H9 (cell line): ENCODE data around the gene CERKL. TPM values are rescaled to one million over a fixed set of nuclear protein-coding genes. Genes with fewer than 3 reads are reported as not detected.
A peak's percentile ranks its signal among the peaks of the same experiment; 100 is the strongest.

Source experiments
- DNase-seq: peaks from one replicate; pipeline ENCODE4 v3.0.0-alpha.2; 2017
- H2AFZ ChIP-seq: one replicate; pipeline ENCODE4 v1.6.1; 2013; ENCODE audit warnings: mild to moderate bottlenecking, low read length, control low read depth, moderate library complexity
- H2AK5ac ChIP-seq: 2 replicates; pipeline ENCODE4 v1.6.1; 2013; ENCODE audit warnings: low read length, control low read depth, mixed read lengths; ENCODE audit not compliant: insufficient read length
- H2BK120ac ChIP-seq: one replicate; pipeline ENCODE4 v1.6.1; 2013; ENCODE audit warnings: low read depth, mild to moderate bottlenecking, low read length, control low read depth, inconsistent platforms; ENCODE audit not compliant: poor library complexity, severe bottlenecking
- H2BK12ac ChIP-seq: 2 replicates; pipeline ENCODE4 v1.6.1; 2013; ENCODE audit warnings: low read length, control low read depth, mixed read lengths, low read depth; ENCODE audit not compliant: insufficient read length
- H2BK15ac ChIP-seq: 2 replicates; pipeline ENCODE4 v1.6.1; 2013; ENCODE audit warnings: low read depth, low read length, control low read depth
- H2BK20ac ChIP-seq: one replicate; pipeline ENCODE4 v1.6.1; 2013; ENCODE audit warnings: low read depth, mild to moderate bottlenecking, low read length, control low read depth, inconsistent platforms; ENCODE audit not compliant: poor library complexity, severe bottlenecking
- H2BK5ac ChIP-seq: 2 replicates; pipeline ENCODE4 v1.6.1; 2013; ENCODE audit warnings: low read length, control low read depth, mixed read lengths; ENCODE audit not compliant: insufficient read length
- H3K14ac ChIP-seq: 2 replicates; pipeline ENCODE4 v1.6.1; 2013; ENCODE audit warnings: low read length, control low read depth; ENCODE audit not compliant: insufficient read depth
- H3K18ac ChIP-seq: 2 replicates; pipeline ENCODE4 v1.6.1; 2013; ENCODE audit warnings: low read depth, mild to moderate bottlenecking, mixed read lengths, low read length, control low read depth; ENCODE audit not compliant: insufficient read length
- H3K23ac ChIP-seq: 2 replicates; pipeline ENCODE4 v1.6.1; 2013; ENCODE audit warnings: low read length, control low read depth, mixed read lengths, low read depth; ENCODE audit not compliant: insufficient read length
- H3K23me2 ChIP-seq: 2 replicates; pipeline ENCODE4 v1.6.1; 2013; ENCODE audit warnings: low read depth, mild to moderate bottlenecking, mixed read lengths, low read length, control low read depth; ENCODE audit not compliant: insufficient read length, poor library complexity, severe bottlenecking
- H3K27ac ChIP-seq: 2 replicates; pipeline ENCODE4 v1.5.1; 2013; ENCODE audit warnings: low read length, control low read depth, mixed read lengths, low read depth; ENCODE audit not compliant: insufficient read length
- H3K27me3 ChIP-seq: 2 replicates; pipeline ENCODE4 v1.6.1; 2013; ENCODE audit warnings: low read length, control low read depth, inconsistent platforms; ENCODE audit not compliant: insufficient read depth
- H3K4ac ChIP-seq: 2 replicates; pipeline ENCODE4 v1.6.1; 2013; ENCODE audit warnings: low read depth, mild to moderate bottlenecking, control low read depth, inconsistent platforms, low read length, moderate library complexity
- H3K4me1 ChIP-seq: 2 replicates; pipeline ENCODE4 v1.6.1; 2013; ENCODE audit warnings: low read length, control low read depth, inconsistent platforms; ENCODE audit not compliant: insufficient read depth
- H3K4me2 ChIP-seq: 2 replicates; pipeline ENCODE4 v1.6.1; 2013; ENCODE audit warnings: low read length, control low read depth, mixed read lengths; ENCODE audit not compliant: insufficient read length, insufficient read depth
- H3K56ac ChIP-seq: 2 replicates; pipeline ENCODE4 v1.6.1; 2013; ENCODE audit warnings: low read depth, mild to moderate bottlenecking, mixed read lengths, low read length, control low read depth; ENCODE audit not compliant: insufficient read length
- H3K79me1 ChIP-seq: 2 replicates; pipeline ENCODE4 v1.6.1; 2013; ENCODE audit warnings: low read depth, mild to moderate bottlenecking, moderate library complexity, low read length, control low read depth, inconsistent platforms; ENCODE audit not compliant: insufficient read depth, poor library complexity, severe bottlenecking
- H3K79me2 ChIP-seq: 2 replicates; pipeline ENCODE4 v1.6.1; 2013; ENCODE audit warnings: low read length, control low read depth, inconsistent platforms; ENCODE audit not compliant: insufficient read depth
- H3K9ac ChIP-seq: 2 replicates; pipeline ENCODE4 v1.6.1; 2013; ENCODE audit warnings: low read length, control low read depth, mixed read lengths; ENCODE audit not compliant: insufficient read length; ENCODE audit errors: extremely low read depth
- H3K9me3 ChIP-seq: one replicate; pipeline ENCODE4 v1.6.1; 2013; ENCODE audit warnings: low read depth, low read length, inconsistent platforms; ENCODE audit not compliant: control insufficient read depth
- H3T11ph ChIP-seq: one replicate; pipeline ENCODE4 v1.6.1; 2013; ENCODE audit warnings: mild to moderate bottlenecking, low read length, control low read depth, inconsistent platforms
- H4K20me1 ChIP-seq: one replicate; pipeline ENCODE4 v1.6.1; 2013; ENCODE audit not compliant: control insufficient read depth, insufficient read length, insufficient read depth
- H4K5ac ChIP-seq: 2 replicates; pipeline ENCODE4 v1.6.1; 2013; ENCODE audit warnings: low read depth, mild to moderate bottlenecking, mixed read lengths, low read length, control low read depth; ENCODE audit not compliant: insufficient read length
- H4K8ac ChIP-seq: replicated peaks from 2 replicates; pipeline ENCODE4 v1.6.1; 2013; ENCODE audit warnings: low read length, control low read depth, mixed read lengths, low read depth; ENCODE audit not compliant: insufficient read length
- H4K91ac ChIP-seq: 2 replicates; pipeline ENCODE4 v1.6.1; 2013; ENCODE audit warnings: low read depth, mild to moderate bottlenecking, moderate library complexity, mixed read lengths, low read length, control low read depth; ENCODE audit not compliant: insufficient read length
- H3K27ac Mint-ChIP-seq, 3 experiments: 2 replicates in 2 of 3; 3 replicates in 1 of 3; pipeline ENCODE4 v1.8.0; 2020 to 2021; ENCODE audit warnings: mixed read lengths in 3 of 3, mild to moderate bottlenecking in 1 of 3, moderate library complexity in 1 of 3
- H3K27me3 Mint-ChIP-seq: 2 replicates; pipeline ENCODE4 v1.8.0; 2021; ENCODE audit warnings: low read depth, mild to moderate bottlenecking, moderate library complexity, mixed read lengths
- H3K36me3 Mint-ChIP-seq, 3 experiments: 2 replicates in 2 of 3; 3 replicates in 1 of 3; pipeline ENCODE4 v1.8.0; 2020 to 2021; ENCODE audit warnings: low read depth in 3 of 3, mixed read lengths in 3 of 3; ENCODE audit not compliant: insufficient read depth in 1 of 3
- H3K4me1 Mint-ChIP-seq, 2 experiments: 2 replicates each; pipeline ENCODE4 v1.8.0; 2020; ENCODE audit warnings: mixed read lengths in 2 of 2
- H3K4me3 Mint-ChIP-seq, 2 experiments: 2 replicates in 1 of 2; 3 replicates in 1 of 2; pipeline ENCODE4 v1.8.0; 2020 to 2021; ENCODE audit warnings: mild to moderate bottlenecking in 2 of 2, mixed read lengths in 2 of 2, moderate library complexity in 1 of 2
- H3K9me3 Mint-ChIP-seq, 2 experiments: 2 replicates in 1 of 2; 3 replicates in 1 of 2; pipeline ENCODE4 v1.8.0; 2020; ENCODE audit warnings: mild to moderate bottlenecking in 2 of 2, mixed read lengths in 2 of 2, moderate library complexity in 1 of 2
- WGBS: extraction: QIAGEN DNeasy Blood & Tissue Kit; methylation state at CpG from one replicate; pipeline ENCODE4 v1.1.7; 2013; ENCODE audit warnings: missing lambda C conversion rate, low lambda C conversion rate, mixed read lengths; ENCODE audit not compliant: insufficient read length; ENCODE audit errors: extremely low coverage; 5-methylcytosine and 5-hydroxymethylcytosine counted together
- total RNA-seq: library from RNA; stranded (reverse); gene quantifications from 2 replicates; pipeline ENCODE4 v1.2.1, GENCODE V29; 2021
- TF ChIP-seq, protein P1 (sequence below): fragments of 200-600 bp; sonication (generic); conservative IDR thresholded peaks from 3 replicates; pipeline ENCODE4 v1.8.0; 2021; ENCODE audit warnings: antibody characterized with exemption, mild to moderate bottlenecking

The CERKL gene
- total RNA-seq, 1 experiment from 2014 or later: not detected

DNA sequence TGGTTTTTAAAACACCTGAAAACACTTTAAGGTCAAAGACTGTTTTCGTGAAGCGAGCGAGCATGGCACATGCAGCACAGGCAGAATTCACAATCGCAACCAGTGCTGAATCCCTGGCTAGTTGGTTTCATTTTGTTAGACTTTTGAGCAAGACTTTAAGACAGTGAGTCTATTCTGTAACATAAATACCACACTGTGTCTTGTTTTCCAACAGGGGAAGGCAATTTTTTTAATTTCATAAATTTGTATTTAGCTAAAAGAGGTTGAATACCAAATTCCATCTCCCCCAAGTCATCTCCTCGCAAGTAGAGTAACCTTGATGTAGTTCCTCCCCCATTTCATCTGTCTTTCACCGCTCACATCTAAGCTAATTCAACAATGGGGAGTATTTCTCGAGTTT, 1.4 kb downstream of the CERKL start:
- Histone ChIP-seq H4K8ac (no peak overlapping the region), H2AFZ (no peak overlapping the region), H3K4ac (no peak overlapping the region), H4K91ac (no peak overlapping the region), H3K14ac (no peak overlapping the region), H4K5ac (no peak overlapping the region), H2BK120ac (no peak overlapping the region), H3K4me2 (peak overlapping the region; percentile 47), H3K56ac (no peak overlapping the region), H3T11ph (no peak overlapping the region), H2BK15ac (no peak overlapping the region), H3K9me3 (no peaks in the 10 kb centered on the region), H3K79me2 (no peaks in the 10 kb centered on the region), H3K4me1 (no peaks in the 10 kb centered on the region), H3K18ac (no peak overlapping the region), H3K23me2 (peaks cover 7% of the 10 kb centered on the region), H3K79me1 (no peaks in the 10 kb centered on the region), H3K9ac (no peak overlapping the region), H2AK5ac (no peak overlapping the region), H3K27me3 (peaks cover 35% of the 10 kb centered on the region; the same call in 1 of the 2 replicates), H3K23ac (no peak overlapping the region), H2BK20ac (no peak overlapping the region), H4K20me1 (no peaks in the 10 kb centered on the region), H3K27ac (no peak overlapping the region), H2BK5ac (no peak overlapping the region), H2BK12ac (no peak overlapping the region)
- TF ChIP-seq, protein P1, sequence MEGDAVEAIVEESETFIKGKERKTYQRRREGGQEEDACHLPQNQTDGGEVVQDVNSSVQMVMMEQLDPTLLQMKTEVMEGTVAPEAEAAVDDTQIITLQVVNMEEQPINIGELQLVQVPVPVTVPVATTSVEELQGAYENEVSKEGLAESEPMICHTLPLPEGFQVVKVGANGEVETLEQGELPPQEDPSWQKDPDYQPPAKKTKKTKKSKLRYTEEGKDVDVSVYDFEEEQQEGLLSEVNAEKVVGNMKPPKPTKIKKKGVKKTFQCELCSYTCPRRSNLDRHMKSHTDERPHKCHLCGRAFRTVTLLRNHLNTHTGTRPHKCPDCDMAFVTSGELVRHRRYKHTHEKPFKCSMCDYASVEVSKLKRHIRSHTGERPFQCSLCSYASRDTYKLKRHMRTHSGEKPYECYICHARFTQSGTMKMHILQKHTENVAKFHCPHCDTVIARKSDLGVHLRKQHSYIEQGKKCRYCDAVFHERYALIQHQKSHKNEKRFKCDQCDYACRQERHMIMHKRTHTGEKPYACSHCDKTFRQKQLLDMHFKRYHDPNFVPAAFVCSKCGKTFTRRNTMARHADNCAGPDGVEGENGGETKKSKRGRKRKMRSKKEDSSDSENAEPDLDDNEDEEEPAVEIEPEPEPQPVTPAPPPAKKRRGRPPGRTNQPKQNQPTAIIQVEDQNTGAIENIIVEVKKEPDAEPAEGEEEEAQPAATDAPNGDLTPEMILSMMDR: no peak
- H3K27me3 Mint-ChIP-seq: peaks cover 93% of the 10 kb centered on the region
- H3K36me3 Mint-ChIP-seq: no peaks in the 10 kb centered on the region
- no CpG with 5 or more reads among the region's 7 CpGs for WGBS
- peak overlapping the region in 1 of 2 experiments; percentile 49; a peak in 2 of 5 replicates for H3K4me3 Mint-ChIP-seq
- no peaks in the 10 kb centered on the region; a peak in 1 of 5 replicates for H3K9me3 Mint-ChIP-seq
- no peak for DNase-seq
- no peak overlapping the region for H3K27ac Mint-ChIP-seq
- peaks cover 25 to 31% of the 10 kb centered on the region in 2 experiments for H3K4me1 Mint-ChIP-seq
